Subcutaneous adipose tissue (tissue), 4 donors: ENCODE measurements around the gene NFKBIL1. TPM values are rescaled to one million over a fixed set of nuclear protein-coding genes. Genes with fewer than 3 reads are reported as not detected.

ENCODE experiments used
- CTCF ChIP-seq: fragments of 450-650 bp; IDR thresholded peaks from one replicate; pipeline ENCODE4 v1.5.1; 2016; ENCODE audit warnings: low read depth, mild to moderate bottlenecking, control low read depth, antibody characterized with exemption, moderate library complexity
- total RNA-seq, 4 donors: library from RNA; depleted of rRNA; stranded (reverse); fragments of >200 nt; gene quantifications; one replicate each; pipeline ENCODE4 v1.1.0, GENCODE V29; 2016

Gene NFKBIL1
- total RNA-seq, 4 donors from 2014 or later = 5.2 to 54.4 (median 28.1) TPM

- TF ChIP-seq CTCF = no peak
These were observed 33.0 kb downstream of the NFKBIL1 start for GRCh38 chr6:31580438-31580740.

GRCh38 chr6:31580807-31581433 is 33.5 kb downstream of the NFKBIL1 start:
- no peak for TF ChIP-seq CTCF

- no peak for TF ChIP-seq CTCF
These were observed 34.2 kb downstream of the NFKBIL1 start for GRCh38 chr6:31581434-31582229.

- TF ChIP-seq CTCF = no peak
These were observed 34.8 kb downstream of the NFKBIL1 start, which contains the start of gene LTB for GRCh38 chr6:31582230-31582643. TSS of gene LTB (minus strand) at chr6:31582424. CDS start at chr6:31582417, 7 bp downstream.

GRCh38 chr6:31585491-31585890 is 38.1 kb downstream of the NFKBIL1 start:
- TF ChIP-seq CTCF = no peak

GRCh38 chr6:31586008-31586407 is 38.6 kb downstream of the NFKBIL1 start, which contains the start of gene LST1:
TSS of gene LST1 (plus strand) at chr6:31586277. CDS start at chr6:31587300, 1,023 bp downstream.
- no peak for TF ChIP-seq CTCF

GRCh38 chr6:31586599-31587281 is 39.3 kb downstream of the NFKBIL1 start:
- no peak for TF ChIP-seq CTCF
